Activated gamma-delta T cell treated with Interleukin-2 at 50 U/mL for 16 hours (primary cell): ENCODE data around the gene OLIG1.

Source experiments
- DNase-seq: peaks from one replicate; pipeline ENCODE4 v3.0.0-alpha.2; 2020

Gene OLIG1

GRCh38 chr21:33069994-33070743 lies at the start of gene OLIG1:
TSS of gene OLIG1 (plus strand) at chr21:33070141. CDS start at chr21:33070247, 106 bp downstream.
- DNase-seq = no peak

- no peak for DNase-seq
These were observed 49.3 kb upstream of the OLIG1 start for GRCh38 chr21:33020558-33021100.

GRCh38 chr21:33021150-33021549 lies 48.8 kb upstream of the OLIG1 start:
- no peak for DNase-seq

GRCh38 chr21:33021667-33022066 lies 48.3 kb upstream of the OLIG1 start:
- DNase-seq = no peak

GRCh38 chr21:33022489-33022827 lies 47.5 kb upstream of the OLIG1 start:
- no peak for DNase-seq

GRCh38 chr21:33022828-33023573 lies 46.9 kb upstream of the OLIG1 start:
- no peak for DNase-seq

- DNase-seq = no peak
These were observed 46.3 kb upstream of the OLIG1 start for GRCh38 chr21:33023574-33024200.

- DNase-seq = no peak
These were observed 45.5 kb upstream of the OLIG1 start for GRCh38 chr21:33024201-33025103.

- no peak for DNase-seq
These were observed 44.8 kb upstream of the OLIG1 start for GRCh38 chr21:33025106-33025488.

GRCh38 chr21:33025489-33026442 lies 44.2 kb upstream of the OLIG1 start, which contains the start of gene OLIG2:
TSS of gene OLIG2 (plus strand) at chr21:33025935. CDS start at chr21:33026863, 928 bp downstream.
- DNase-seq = no peak

GRCh38 chr21:33026443-33026858 lies 43.5 kb upstream of the OLIG1 start:
- no peak for DNase-seq

- DNase-seq = no peak
These were observed 43.0 kb upstream of the OLIG1 start for GRCh38 chr21:33026878-33027400.

- DNase-seq = no peak
These were observed 42.3 kb upstream of the OLIG1 start for GRCh38 chr21:33027401-33028286.

GRCh38 chr21:33028287-33028670 lies 41.7 kb upstream of the OLIG1 start:
- DNase-seq = no peak

GRCh38 chr21:33028773-33029384 lies 41.1 kb upstream of the OLIG1 start:
- DNase-seq = peak; percentile 35

GRCh38 chr21:33029385-33029921 lies 40.5 kb upstream of the OLIG1 start:
- DNase-seq = no peak

- DNase-seq = no peak
These were observed 39.9 kb upstream of the OLIG1 start for GRCh38 chr21:33029975-33030461.

GRCh38 chr21:33030633-33031032 lies 39.3 kb upstream of the OLIG1 start:
- no peak for DNase-seq
